Activated CD4-positive, CD25-positive, alpha-beta regulatory T cell (primary cell): ENCODE data around the gene LRIG1.

ENCODE experiments used
- DNase-seq, 4 experiments: peaks; one replicate each; lab custom pipeline; 2025; lab: John Stamatoyannopoulos, UW

Gene LRIG1

DNA sequence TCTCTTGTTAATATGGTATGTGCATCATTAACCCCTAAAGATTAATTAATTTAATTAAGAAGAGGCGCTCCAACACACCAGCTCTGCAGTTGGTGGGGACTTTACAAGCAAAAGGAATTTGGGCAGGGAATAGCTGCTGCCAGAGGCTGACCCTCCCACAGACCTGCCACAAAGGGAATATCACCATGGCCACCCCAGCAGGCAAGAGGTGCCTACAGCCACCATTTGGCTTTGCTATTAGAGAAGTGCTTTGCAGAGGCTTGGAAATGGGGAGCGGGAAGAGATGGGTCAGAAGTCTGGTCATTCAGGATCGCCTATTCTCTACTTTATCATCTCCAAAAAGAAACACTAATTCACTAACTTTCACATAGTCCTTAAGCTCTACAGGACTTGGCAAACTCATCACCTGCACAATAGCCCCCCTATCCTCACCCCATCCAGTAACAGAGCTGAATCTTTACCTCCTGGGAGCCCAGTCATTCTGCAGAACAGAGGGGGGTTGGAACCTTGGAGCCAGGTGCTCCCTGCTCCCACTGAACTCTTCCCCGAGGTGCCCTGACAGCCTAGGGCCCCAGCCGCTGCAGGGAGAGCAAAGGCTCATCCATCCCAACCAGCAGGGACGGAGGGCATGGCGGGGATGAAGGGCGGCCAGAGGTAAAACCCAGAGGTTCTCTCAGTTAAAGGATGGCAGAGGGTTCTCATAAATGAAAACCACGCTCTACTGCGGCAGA, 29.7 kb downstream of the LRIG1 start:
- no peak for DNase-seq

GRCh38 chr3:66470285-66470684, 30.5 kb downstream of the LRIG1 start:
- DNase-seq: no peak

- DNase-seq: no peak
Measured at GRCh38 chr3:66469220-66469640, 31.6 kb downstream of the LRIG1 start.

DNA sequence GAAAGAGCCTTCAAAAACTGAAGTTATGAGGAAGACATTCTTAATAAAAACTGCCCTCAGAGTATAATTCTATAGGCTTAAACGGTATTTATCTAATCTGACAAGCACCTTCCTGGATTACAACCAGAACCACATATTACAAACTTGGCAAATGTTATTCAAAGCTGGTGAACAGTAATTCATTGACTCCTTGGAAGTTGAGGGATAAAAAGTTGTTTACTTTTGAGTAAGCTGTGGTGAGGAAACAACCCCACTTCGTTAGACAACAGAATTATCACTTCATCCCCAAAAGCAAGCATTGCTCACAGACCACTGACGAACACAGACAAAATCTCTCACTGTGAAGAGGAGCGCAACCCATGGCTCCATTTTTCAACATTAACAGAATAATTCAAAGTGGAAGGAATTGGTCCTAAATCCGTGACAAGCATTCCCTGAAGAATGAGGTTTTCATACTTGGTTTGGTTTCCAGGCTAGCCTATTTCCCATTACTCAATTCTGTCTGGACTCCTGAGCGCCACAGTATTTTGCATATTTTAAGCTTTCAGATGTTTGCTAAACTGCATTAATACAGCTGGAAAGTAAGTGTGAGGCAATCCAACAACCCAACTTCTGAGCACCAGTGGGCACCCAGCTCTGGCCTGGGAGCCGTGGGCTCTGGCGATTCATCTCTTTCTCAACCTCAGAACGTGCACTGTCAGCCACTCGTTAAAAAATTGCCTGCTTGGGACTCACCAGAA, 32.7 kb downstream of the LRIG1 start:
- DNase-seq: no peak

- DNase-seq: no peak
Measured at GRCh38 chr3:66466606-66467270, 34.1 kb downstream of the LRIG1 start.

DNA sequence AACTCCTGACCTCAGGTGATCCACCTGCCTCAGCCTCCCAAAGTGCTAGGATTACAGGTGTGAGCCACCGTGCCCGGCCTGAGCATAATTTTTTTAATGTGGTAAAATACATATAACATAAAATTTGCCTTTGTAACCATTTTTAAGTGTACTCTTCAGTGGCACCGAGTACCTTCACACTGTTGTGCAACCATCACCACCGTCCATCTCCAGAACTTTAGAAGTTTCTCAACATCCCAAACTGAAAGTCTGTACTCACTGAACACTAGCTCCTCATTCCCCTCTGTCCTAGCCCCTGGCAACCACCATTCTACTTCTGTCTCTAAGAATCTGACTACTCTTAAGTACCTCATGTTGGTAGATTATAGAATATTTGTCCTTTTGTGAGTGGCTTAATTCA, 35.2 kb downstream of the LRIG1 start:
- no peak for DNase-seq

GRCh38 chr3:66465034-66465433, 35.8 kb downstream of the LRIG1 start:
- DNase-seq: no peak

GRCh38 chr3:66464512-66464894, 36.3 kb downstream of the LRIG1 start:
- no peak for DNase-seq

- no peak for DNase-seq
Measured at GRCh38 chr3:66463730-66464511, 36.9 kb downstream of the LRIG1 start.

DNA sequence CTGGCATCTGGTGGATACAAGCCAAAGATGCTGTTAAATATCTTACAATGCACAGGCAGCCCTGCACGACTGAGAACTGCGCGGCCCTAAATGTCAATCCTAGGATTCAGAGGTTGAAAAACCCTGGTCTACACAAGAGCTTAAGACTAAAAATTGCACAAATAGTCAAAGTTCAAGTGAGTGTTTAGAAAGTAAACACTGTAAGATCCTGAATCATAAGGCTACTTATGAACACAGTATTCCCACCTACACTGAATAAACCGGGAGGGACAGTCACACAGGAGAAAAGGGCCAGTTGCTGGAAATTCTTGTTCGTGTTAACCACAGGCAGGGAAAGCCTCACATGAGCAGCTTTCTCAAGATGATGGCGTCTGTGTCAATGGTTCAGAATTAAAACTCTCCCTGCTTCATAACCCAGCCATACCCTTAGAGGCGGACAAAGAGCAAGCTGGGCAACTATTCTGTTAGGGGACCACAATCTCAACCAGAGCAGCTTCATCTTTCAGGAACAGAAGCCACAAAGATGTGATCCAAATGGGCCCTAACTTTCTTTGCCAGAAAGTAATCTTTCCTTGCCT, 37.7 kb downstream of the LRIG1 start:
- DNase-seq: no peak

DNA sequence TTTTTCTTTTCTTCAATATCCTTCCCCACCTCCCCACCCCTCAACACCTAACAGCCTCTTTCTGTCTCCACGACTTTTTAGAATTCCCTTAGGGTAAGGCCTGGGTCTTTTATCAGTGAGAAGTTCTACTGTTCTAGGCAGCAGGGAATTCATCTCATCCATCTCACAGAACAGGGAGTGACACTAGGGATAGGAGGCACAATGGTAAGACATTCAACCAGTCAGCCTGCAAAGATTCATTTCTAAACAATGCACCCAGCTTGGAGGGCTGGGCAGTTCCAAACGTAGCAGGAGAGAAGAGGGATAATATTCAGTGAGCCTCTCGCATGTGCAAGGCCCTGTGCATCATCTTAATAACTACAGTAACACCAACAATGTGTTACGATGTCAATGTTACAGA, 43.6 kb downstream of the LRIG1 start:
- DNase-seq: no peak

- DNase-seq: no peak
Measured at GRCh38 chr3:66456711-66457173, 44.1 kb downstream of the LRIG1 start.

DNA sequence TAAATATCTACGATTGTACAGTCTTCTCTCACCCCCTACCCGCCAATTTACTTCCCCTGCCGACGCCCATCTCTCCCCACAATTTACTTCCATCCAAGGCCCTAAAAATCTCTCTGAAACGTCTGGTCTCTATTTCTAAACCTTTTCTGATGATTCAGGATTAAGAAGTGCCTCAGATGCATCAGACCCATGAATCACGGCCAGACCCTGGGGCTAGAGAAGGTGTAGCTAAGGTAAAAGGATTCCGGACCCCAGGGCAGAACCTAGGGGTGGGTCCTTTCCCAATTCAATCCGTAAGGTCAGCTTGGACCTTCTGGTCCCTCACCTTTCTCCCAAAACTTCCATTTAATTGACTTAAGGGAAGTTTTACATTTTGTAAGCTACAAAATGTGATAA, 46.4 kb downstream of the LRIG1 start:
- DNase-seq: no peak

DNA sequence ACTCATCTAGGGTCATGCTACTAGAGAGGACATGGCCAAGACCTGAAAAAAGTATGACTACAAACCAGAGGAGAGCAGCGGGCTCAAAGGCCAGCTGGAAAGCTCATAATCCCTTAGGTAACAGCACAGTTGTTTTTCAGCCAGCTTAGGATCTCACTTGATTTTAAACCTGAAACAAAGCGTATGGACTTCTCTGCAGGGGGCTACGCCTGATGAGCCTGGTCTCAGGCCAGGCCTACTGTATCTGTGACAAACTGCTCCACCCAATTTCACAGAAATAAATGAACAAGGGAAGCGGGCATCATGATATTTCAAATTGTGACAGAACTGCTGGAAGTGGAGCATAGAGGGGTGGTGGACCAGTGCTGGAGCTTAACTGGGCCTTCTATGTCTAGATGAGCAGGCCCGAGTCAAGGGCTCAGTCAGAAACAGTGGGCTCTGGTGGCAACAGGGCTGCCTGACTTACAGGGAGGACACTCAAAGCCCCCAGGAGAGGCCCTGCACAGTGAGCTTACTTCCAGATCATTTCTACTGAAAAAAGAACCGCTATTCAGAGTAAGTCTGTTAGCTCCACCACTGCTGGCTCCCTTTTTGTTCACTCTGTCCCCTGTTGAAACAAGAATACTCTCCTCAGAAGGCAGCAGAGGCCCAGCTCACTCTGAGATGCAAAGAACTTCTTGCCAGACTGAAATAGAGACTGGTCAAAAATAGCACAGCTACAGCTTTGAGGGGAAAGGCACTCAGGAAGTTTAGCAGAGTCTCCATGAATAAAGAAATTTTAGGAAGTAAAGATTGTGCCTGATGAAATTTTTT, 47.0 kb downstream of the LRIG1 start:
- DNase-seq: no peak

DNA sequence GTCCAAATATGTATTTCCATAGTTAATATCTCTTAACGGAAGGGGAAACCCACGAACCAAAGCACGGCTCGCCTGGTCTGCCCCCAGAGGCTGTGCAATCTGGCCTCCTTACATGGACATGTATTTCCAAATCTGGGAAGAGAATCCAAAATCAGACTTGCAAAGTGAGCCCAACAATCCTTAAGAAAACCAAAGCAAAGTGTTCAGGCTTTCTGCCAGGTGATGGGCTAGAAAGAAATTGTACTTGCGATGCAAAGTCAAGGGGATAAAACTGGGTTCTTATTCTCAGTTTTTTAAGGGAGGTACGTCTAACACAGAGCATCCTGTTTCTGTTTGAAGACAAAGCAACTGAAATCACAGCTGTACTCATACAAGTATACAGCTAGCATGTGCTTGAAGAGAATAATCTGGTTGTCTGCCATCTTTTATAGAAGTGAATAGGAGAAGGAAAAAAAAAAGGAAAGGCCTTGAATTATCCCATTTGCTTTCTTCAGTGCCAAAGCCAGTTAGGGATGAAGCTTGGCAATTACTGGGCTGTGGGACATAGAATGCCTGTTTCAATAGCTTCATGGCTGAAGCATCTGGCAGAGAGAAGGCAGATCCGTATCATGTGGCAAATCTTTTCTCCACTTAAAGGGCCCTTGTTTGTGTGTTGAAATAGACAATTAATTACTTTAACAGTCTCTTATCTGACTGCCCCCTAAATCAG, 48.4 kb downstream of the LRIG1 start:
- DNase-seq: no peak

- DNase-seq: no peak
Measured at GRCh38 chr3:66451766-66452165, 49.1 kb downstream of the LRIG1 start.

DNA sequence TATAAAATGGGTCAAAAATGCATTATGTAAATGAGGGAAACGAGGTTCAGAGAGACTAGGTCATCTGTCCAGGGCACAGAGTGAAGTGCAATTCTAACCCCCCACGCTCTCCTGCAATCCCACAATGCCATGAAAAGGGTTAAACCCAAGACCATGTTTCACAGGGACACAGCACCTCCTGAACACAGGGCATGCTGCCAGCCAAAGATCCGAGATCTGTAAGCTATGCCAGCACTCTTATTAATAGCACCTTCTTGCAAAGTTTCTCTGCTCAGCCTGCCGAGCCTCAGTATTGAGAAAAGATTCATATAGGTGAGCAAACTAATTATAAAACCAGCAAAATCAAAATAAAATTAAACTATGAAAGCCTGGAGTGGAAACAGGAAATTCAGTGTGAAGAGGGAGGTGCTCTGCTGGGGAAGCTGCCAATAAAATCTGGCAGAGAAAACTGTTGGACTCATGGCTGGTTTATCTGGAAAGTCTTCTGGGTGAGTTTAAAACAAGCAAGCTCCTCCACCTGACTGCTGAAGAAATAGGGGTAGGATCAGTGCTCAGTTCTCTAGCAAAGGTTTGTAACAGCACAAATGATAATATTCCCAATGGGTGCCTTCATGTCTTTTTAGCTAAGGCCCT, 50.3 kb downstream of the LRIG1 start:
- no peak for DNase-seq

- no peak for DNase-seq
Measured at GRCh38 chr3:66449411-66449974, 51.3 kb downstream of the LRIG1 start.

- no peak for DNase-seq
Measured at GRCh38 chr3:66444146-66444644, 56.6 kb downstream of the LRIG1 start.
